ENCODE data around the gene PHF3.

Gene PHF3

GRCh38 chr6:63598049-63599036 is 37.3 kb upstream of the PHF3 start:
- TF ChIP-seq CTCF (IDR thresholded peaks at IDR 0.05): peak; percentile 84
- Histone ChIP-seq H3K4me3 (ENCODE audit: low read depth in 1 of 2, low read length in 1 of 2) (peak overlapping the region; percentile 51 to 61), H3K36me3 (no peaks in the 10 kb centered on the region), H3K4me1 (ENCODE audit: control insufficient read depth in 1 of 2, insufficient read depth in 1 of 2, low read depth in 1 of 2, low read length in 1 of 2) (peaks cover 11 to 12% of the 10 kb centered on the region in 2 experiments), H3K27ac (no peak overlapping the region), H3K27me3 (no peaks in the 10 kb centered on the region), H3K9me3 (no peaks in the 10 kb centered on the region)

- H3K4me3 ChIP-seq (ENCODE audit: low read depth in 1 of 2, low read length in 1 of 2): no peak overlapping the region
- H3K27me3 ChIP-seq: no peaks in the 10 kb centered on the region
- no peaks in the 10 kb centered on the region for H3K36me3 ChIP-seq
- H3K4me1 ChIP-seq (ENCODE audit: control insufficient read depth in 1 of 2, insufficient read depth in 1 of 2, low read depth in 1 of 2, low read length in 1 of 2): peaks cover 11 to 12% of the 10 kb centered on the region in 2 experiments
- no peaks in the 10 kb centered on the region for H3K9me3 ChIP-seq
- no peak for TF ChIP-seq CTCF (IDR thresholded peaks at IDR 0.05)
- no peak overlapping the region for H3K27ac ChIP-seq
Measured at GRCh38 chr6:63599243-63599642, 36.4 kb upstream of the PHF3 start.

GRCh38 chr6:63600136-63600535 is 35.5 kb upstream of the PHF3 start:
- Histone ChIP-seq H3K4me1 (ENCODE audit: control insufficient read depth in 1 of 2, insufficient read depth in 1 of 2, low read depth in 1 of 2, low read length in 1 of 2) (peaks cover 11 to 12% of the 10 kb centered on the region in 2 experiments), H3K4me3 (ENCODE audit: low read depth in 1 of 2, low read length in 1 of 2) (no peak overlapping the region), H3K27me3 (no peaks in the 10 kb centered on the region), H3K36me3 (no peaks in the 10 kb centered on the region), H3K27ac (no peak overlapping the region), H3K9me3 (no peaks in the 10 kb centered on the region)
- no peak for TF ChIP-seq CTCF (IDR thresholded peaks at IDR 0.05)

GRCh38 chr6:63609231-63609630 is 26.4 kb upstream of the PHF3 start:
- Histone ChIP-seq H3K36me3 (no peaks in the 10 kb centered on the region), H3K27ac (no peak overlapping the region), H3K4me1 (ENCODE audit: control insufficient read depth in 1 of 2, insufficient read depth in 1 of 2, low read depth in 1 of 2, low read length in 1 of 2) (no peaks in the 10 kb centered on the region), H3K4me3 (ENCODE audit: low read depth in 1 of 2, low read length in 1 of 2) (no peak overlapping the region), H3K27me3 (no peaks in the 10 kb centered on the region), H3K9me3 (no peaks in the 10 kb centered on the region)
- TF ChIP-seq CTCF (IDR thresholded peaks at IDR 0.05): no peak

GRCh38 chr6:63610944-63611343 is 24.7 kb upstream of the PHF3 start:
- TF ChIP-seq CTCF (IDR thresholded peaks at IDR 0.05): no peak
- H3K27ac ChIP-seq: no peak overlapping the region
- H3K36me3 ChIP-seq: no peaks in the 10 kb centered on the region
- no peaks in the 10 kb centered on the region for H3K27me3 ChIP-seq
- no peaks in the 10 kb centered on the region for H3K9me3 ChIP-seq
- H3K4me1 ChIP-seq (ENCODE audit: control insufficient read depth in 1 of 2, insufficient read depth in 1 of 2, low read depth in 1 of 2, low read length in 1 of 2): no peaks in the 10 kb centered on the region
- H3K4me3 ChIP-seq (ENCODE audit: low read depth in 1 of 2, low read length in 1 of 2): no peak overlapping the region
